Stimulated activated CD8-positive, alpha-beta memory T cell treated with anti-CD3 and anti-CD28 coated beads, Interleukin-15, amount 100 ng/mL, for 4 hours (primary cell): ENCODE data around the gene MNT.

ENCODE experiments used
- DNase-seq, 2 donors: peaks; one replicate each; pipeline ENCODE4 v3.0.0-alpha.2; 2020; ENCODE audit warnings: low read depth in 2 of 2

Gene MNT

DNA sequence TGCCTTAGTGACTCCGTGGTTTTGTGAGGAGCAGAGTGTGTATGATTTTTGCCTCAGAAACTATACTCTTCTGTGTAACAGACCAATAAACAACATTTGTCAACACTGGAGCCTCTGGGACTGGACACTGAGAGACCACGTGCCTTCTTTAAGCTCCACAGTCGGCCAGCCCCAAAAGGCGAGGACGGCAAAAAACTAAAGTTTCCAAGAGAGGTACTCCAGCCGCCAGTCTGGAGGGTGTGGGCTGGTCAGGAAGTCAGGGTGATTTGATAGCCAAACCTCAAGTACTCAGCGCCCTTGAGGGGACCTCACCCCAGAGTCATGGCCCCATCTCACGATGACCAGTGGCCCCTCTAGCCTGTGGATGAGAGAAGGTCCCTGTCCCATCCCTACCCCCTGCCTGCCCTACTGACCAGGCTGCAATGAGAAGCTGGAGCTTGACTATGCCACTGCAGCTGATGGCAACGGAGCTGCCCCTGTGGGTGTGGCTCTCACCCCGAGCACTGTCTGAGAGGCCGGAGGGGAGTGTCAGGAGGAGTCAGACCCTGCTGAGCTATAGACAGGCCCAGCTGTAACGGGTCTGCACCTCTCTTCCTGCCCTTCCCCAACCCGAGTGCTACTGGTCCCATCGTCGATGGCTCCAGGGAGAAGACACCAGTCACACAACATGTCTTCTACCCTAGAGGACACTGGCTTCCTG lies 19.8 kb downstream of the MNT start:
- no peak for DNase-seq

DNA sequence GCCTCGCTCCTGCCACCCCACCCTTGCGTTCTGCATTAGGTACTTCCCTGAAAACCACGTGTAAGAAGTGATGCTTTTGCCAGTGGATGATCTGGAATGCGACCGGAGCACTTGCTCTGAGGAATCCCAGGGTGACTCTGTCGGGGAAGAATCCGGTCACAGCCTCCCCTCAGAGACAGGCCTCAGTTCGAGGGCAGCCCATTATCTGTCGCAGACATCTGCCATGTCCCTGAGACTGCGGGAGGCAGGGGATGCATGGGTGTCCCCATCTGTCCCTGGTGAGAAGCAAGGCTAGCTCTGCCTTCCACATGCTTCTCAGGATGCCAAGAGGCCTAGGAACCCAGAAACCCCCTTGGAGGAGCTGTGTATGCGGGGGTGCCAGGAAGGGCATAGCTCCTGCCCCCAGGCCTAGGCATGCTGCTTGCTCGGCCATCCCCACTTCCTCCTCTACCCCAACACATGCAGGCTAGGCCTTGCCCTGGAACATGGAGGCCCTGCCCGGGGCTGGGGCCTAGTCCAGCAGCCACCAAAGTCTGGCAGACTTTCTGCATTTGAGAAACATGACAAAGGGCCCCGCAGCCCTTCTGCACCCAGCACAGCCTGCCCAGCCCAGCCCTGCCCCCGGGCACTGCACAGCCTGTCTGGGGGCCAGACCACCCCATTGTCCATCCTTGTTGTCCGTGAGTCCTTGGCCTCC lies 20.5 kb downstream of the MNT start:
- no peak for DNase-seq

DNA sequence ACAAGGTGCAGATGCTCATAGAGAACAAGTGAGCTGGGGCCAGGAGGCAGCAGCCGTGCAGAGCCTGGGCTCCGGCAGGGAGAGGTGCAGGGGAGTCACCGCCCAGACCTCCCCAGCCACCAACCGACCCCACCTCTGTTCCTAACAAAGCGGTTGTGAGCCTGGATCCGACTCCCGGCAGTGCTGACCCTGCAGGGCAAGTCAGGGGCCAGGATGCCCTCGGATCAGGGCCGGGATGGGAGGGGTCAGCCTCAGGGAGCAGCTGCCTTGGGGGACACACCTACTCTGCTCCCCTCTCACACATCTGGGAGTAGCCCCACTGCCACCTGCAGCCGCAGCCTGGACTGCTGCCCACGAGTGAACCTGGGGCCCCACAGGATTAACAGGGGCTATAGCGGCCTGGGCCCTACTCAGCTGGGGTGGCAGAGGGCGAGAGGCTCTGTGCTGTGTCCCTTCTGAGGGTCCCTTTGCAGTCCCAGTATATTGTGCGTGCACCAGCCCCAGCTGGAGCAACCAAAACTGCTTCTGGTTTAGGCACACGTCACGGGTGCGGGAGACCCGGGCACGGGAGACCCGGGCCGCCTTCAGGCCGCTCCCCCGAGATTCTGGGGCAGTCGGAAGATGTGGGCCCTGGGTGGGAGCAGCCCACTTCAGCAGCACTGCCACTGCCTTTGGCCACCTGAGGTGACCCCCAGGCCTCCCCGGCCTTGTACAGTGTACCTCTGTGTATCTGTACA lies 21.2 kb downstream of the MNT start:
- no peak for DNase-seq

DNA sequence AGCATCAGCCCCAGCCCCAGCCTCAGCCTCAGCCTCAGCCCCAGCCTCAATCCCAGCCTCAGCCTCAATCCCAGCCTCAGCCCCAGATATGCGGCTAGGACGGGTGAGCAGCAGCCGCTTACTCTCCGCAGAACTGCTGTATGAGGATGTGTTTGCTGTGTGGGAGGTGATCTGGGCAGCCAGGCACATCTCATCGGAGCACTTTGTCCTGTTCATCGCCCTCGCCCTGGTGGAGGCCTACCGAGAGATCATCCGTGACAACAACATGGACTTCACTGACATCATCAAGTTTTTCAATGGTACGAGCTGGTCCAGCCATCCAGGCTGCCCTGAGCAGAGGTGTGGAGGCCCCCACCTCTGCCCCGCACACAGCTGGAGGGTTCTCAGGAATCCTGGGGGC lies 22.0 kb downstream of the MNT start:
- DNase-seq: no peak

DNA sequence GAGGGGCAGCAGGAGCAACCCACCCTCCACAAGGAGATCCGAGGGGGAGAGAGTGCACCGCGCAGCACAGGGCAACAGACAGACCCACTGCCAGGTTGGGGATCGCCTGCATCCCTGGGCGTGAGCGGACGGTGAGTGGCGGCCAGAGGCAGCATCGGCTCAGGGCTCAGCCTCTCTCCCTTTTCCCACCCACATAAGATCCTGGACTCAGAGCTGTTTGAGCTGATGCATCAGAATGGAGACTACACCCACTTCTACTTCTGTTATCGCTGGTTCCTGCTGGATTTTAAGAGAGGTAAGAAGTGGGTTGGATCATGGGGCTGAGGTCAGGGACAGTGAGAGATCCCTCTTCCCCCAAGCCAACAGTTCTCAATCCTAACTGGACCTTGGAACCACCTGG lies 23.2 kb downstream of the MNT start:
- no peak for DNase-seq

DNA sequence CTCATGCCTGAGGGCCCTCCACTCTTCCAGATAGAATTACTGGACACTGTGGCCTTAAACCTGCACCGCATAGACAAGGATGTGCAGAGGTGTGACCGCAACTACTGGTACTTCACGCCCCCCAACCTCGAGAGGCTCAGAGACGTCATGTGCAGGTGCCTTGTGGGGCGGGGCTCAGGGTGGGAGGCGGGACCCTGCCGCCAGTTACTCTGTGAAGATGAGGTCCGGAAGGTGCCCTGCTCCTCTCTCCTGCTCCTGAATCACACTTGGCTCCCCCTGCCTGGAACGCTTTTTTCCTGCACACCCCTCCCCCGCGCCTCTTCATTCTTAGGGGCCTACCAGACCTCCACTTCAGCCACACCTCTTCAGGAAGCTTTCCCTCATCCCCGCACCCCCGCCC lies 24.8 kb downstream of the MNT start:
- DNase-seq: no peak

DNA sequence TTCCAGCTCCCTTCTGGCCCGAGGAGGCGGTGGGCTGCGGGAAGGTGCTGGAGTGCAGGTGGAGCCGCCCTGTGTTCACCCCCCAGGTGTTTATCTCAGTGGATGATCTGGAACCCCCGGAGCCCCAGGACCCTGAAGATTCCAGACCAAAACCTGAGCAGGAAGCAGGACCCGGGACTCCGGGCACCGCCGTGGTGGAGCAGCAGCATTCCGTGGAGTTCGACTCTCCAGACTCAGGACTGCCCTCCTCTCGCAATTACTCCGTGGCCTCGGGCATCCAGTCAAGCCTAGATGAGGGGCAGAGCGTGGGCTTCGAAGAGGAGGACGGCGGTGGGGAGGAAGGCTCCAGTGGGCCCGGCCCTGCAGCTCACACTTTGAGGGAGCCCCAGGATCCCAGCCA lies 25.5 kb downstream of the MNT start:
- DNase-seq: no peak

DNA sequence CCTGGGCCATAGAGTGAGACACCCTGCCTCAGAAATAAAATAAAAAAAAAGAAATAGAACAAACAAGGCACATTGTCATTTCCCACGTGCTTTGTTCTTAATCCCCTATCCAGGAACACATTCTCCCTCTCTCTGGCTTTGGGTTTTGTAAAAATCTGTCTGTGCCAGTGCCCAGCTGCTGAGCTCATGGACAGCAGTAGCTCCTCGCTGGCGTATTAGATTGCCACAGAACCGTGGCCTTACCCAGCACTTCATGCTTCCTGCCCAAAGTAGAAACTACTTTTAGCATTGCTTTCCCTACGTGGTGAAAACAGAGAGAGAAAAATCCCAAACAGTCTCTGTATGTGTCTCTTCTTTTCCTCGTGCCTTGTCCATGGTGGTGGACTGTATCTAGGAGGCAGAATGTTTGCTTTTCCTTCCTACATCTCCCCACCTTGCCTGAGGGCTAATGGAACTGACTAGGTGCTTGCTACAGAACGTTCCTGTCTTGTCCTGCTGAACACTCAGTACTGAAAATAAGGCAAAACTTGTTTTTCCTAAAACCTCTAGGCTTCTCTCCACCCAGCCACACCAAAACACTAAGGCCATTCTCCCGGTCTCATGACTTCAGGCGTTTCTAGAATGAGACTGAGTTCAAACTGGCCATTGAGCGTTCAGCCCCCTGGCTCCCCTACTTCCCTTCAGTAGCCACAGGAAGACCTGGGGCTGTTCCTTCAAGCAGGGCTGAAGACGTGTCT lies 26.1 kb downstream of the MNT start:
- no peak for DNase-seq

DNA sequence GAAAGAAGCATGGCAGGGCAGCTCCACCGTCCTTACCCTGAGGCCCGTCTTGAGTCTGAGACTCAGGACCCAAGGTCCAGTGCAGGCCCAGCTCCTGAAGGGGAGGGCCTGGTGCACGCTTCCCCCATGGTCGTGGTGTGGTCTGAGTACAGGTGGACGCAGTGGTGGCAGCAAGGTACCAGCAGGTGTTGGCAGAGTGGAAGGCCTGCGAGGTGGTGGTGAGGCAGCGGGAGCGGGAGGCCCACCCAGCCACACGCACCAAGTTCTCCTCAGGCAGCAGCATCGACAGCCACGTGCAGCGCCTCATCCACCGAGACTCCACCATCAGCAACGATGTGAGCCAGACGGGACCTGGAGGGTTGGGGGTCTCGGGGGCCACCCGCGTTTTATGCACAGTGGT lies 27.7 kb downstream of the MNT start:
- DNase-seq: no peak

DNA sequence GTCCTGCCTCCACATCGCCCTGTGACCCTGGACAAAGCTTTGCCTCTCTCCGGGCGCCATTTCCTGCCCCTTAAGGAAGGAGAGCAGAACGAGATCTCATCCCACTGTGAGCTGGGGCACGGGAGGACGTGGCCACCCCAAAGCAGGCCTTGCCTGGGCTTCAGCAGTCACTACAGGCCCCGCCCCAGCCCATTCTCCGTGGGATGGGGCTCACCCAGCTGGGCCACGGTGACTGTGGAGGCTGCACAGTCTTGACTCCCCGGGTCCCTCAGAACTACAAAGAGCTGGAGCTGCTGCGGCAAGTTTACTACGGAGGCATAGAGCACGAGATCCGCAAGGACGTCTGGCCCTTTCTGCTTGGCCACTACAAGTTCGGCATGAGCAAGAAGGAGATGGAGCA lies 28.2 kb downstream of the MNT start:
- no peak for DNase-seq

DNA sequence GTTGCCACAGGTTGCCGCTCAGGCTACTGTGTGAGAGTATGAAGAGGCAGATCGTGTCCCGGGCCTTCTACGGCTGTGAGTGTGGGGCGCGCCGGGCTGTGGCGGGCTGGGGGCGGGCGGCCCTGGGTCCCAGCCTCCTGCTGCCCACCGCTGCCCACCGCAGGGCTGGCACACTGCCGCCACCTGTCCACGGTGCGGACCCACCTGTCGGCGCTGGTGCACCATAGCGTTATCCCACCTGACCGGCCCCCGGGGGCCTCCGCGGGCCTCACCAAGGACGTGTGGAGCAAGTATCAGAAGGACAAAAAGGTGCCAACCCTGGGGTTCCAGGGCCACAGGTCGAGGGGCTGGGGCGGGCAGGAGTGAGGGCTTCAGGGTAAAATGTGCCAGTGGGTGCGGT lies 28.7 kb downstream of the MNT start:
- no peak for DNase-seq

DNA sequence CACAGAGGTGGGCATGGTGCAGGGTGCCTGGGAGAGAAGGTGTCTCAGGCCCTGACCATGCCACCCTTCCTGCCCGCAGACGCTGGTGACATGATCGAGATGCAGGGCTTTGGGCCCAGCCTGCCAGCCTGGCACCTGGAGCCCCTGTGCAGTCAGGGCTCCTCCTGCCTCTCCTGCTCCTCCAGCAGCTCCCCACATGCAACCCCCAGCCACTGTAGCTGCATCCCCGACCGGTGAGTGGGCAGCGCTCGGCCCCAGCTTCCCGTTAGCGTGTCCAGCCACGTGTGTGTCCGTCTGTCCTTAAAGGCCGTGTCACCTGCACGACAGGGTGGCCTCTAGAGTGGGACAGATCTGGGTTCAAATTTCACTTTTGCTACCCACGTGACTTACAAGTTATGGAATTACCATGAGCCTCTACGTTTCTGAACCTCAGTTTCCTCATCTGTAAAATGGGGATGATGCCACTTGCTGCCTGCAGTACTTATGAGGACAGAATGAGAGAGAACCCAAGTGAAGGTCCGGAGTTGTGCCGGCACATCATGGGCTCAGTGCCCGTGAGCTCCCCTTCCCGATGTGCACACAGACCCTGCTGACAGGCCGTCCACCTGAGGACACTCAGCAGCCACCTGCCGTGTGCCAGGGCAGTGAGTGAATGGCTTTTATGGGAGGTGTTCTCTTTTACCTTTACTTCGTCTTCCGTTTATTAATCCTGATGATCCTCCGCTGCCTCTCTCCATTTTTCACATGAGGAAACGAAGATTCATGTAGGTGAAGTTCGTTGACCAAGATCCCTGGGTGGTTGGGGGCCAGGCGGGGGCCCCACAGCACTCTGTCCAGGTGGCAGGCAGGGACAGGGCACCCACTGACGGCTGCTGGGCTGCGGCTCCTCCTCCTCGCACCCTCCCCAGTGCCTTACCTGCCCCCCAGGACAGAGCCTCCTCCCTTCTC lies 29.4 kb downstream of the MNT start:
- no peak for DNase-seq

DNA sequence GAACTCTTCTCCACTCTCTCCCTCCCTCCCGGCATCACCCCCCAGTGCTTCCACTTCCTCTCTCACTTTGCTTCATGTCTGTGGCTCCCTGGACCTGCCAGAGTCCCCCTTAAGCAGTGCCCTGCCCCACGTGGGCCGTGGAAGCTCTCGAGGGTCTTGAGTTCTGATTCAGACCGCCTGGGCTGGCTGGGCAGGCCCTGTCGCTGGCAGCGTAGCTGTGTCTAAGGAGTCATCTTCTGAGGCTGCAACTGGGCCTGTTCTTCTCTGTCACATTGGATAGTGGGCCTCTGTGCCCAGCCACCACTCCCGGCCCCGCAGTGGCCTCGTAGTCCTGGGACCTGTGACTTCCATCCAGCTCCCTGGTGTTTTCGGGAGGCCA lies 30.7 kb downstream of the MNT start:
- DNase-seq: no peak

DNA sequence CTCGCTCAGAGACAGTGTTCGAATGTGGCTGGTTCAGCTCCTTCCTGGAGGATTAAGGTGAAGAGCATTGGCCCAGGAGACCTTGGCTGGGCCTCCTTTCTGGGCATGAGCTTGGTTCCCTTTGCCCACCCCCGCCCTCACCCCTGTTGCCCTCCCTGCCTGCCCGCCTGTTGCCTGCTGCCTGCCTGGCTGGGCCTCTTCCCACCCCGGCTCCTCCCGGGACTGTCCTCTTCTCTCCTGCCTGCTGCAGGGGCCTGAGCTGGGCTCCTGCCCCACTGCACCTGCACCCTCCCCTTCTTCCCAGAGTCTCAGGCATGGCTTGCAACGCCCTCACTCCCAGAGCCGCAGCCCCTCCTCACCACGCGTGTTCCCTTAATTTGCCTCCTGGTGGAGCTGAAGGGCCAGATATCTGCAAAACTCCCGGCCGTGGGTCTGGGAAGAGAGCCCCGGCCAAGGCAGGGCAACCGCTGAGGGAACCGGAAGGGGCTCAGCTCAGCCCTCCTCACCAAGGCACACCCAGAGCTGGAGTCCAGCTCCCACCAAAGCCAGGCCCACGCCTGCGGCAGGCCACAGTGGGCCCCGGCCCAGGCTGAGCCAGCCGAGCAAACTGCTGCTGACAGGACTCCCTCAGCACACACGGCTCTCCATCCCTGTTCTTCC lies 31.2 kb downstream of the MNT start:
- no peak for DNase-seq

DNA sequence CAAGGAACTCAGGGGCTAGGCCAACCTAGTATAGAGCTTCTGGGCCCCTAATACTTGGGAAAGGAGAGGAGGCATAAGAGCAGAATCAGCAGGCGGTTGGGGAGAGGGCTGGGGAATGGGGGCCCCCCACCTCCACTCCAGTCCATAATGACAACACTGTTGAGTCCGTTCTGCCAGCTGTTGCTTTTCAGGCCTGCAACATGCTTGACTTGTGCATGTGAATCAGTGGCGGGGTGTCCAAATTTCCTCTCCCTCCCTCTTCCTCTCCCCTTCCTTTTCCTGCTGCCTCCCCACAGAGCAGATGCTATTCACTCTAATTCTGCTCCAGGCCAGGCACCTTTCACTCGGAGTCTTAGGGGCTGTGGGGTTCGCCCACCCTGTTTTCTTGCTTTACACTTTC lies 31.8 kb downstream of the MNT start:
- DNase-seq: no peak

DNA sequence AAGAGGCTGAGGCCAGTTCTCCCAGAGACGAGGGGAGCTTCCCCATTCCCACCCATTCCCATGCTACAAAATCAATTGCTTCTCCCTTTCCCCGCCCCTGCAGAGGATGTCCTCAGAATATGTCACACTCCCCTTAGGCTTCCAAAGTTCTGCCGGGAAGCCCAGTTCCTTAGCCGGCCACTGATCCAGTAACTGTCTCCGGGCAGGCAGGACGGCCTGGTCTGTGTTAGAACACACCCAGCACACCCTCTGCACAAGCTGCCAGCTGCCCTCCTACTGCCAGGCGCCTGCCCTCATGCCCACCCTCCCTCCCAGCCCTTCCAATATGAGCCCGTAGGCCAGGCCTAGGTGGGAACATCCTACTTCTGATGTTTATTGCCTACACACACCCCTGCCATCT lies 32.5 kb downstream of the MNT start:
- DNase-seq: no peak

DNA sequence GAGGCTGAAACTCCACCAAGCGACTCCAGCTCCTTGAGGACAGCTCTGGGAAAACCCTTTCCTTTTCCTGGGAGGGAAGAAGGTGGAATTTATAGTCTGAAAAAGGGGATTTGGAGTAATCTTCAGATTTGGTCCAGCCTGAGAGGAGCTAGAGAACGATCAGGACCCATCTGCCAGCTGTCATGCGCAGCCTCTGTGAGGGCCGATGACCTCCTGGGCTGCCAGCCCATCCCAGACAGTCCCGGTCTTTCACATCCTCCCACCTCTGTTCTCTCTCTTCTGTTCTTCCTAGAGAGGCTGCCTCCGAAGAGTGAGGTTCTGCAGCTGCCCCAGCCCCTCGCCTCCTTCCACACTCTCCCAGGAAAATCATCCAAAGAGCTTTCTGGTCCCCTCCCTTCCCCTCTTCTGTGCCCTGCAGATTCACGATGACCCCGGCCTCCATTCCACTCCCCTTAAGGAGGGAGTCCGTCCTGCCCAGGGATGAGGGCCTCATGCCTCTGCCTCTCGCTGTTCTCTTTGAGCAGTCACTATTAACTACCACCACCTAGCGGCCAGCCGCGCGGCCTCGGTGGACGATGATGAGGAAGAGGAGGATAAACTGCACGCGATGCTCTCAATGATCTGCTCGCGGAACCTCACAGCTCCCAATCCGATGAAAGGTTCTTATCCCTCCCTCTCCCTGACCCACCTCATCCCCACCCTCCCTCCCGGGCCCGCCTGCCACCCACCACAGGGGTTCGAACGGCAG lies 33.9 kb downstream of the MNT start:
- no peak for DNase-seq

DNA sequence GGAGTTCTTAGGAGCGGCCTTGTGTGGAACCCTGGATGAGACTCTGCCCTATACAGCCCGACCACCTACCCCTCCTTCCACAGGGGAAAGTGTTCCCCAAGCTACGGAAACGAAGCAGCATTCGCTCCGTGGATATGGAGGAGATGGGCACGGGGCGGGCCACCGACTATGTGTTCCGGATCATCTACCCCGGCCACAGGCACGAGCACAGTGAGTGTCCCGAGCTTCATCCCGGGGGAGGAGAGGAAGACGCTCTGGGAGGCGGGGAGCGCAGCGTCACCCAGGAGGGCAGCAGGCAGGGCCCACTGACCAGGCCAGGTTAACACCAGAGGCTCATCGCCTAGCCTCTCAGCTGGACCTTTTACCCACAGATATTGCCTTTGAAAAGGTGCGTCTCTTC lies 35.7 kb downstream of the MNT start:
- no peak for DNase-seq

DNA sequence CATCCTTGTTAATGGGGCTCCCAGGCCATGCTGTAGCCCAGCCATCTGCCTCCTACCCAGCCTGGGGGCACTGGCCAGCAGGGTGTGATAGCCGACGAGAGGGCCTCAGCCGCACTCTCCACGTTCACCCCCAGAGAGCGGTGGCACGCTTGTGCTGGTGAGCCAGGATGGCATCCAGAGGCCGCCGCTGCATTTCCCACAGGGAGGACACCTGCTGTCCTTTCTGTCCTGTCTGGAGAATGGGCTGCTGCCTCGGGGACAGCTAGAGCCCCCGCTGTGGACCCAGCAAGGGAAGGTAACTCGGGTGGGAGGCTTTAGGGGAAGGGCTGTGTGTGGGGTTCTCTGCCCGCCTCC lies 36.1 kb downstream of the MNT start:
- no peak for DNase-seq
